ENCODE measurements around the gene LAMB1.
"Not testable (repeated sequence)": the region's sequence is repeated elsewhere in the genome, so short reads cannot be mapped to it uniquely, and the experiment has no call there.

LAMB1 gene

DNA sequence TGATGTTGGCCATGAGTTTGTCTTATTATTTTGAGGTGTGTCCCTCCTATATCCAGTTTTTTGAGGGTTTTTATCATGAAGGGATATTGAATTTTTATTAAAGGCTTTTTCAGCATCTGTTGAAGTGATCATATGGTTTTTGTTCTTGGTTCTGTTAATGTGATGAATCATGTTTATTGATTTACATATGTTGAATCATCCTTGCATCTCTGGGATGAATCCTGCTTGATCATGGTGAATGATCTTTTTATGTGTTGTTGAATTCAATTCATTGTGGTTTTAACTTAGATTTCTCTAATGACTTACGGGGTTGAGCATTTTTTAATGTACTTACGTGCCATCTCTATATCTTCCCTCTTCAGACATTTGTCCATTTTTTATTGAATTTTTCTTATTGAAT lies 89.1 kb downstream of the LAMB1 start:
- no peak for DNase-seq (ENCODE audit: low read depth)
- no peak overlapping the region for H3K4me3 ChIP-seq (ENCODE audit: low read depth, low read length)
- TF ChIP-seq, protein P1, sequence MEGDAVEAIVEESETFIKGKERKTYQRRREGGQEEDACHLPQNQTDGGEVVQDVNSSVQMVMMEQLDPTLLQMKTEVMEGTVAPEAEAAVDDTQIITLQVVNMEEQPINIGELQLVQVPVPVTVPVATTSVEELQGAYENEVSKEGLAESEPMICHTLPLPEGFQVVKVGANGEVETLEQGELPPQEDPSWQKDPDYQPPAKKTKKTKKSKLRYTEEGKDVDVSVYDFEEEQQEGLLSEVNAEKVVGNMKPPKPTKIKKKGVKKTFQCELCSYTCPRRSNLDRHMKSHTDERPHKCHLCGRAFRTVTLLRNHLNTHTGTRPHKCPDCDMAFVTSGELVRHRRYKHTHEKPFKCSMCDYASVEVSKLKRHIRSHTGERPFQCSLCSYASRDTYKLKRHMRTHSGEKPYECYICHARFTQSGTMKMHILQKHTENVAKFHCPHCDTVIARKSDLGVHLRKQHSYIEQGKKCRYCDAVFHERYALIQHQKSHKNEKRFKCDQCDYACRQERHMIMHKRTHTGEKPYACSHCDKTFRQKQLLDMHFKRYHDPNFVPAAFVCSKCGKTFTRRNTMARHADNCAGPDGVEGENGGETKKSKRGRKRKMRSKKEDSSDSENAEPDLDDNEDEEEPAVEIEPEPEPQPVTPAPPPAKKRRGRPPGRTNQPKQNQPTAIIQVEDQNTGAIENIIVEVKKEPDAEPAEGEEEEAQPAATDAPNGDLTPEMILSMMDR (conservative IDR thresholded peaks at IDR 0.05; ENCODE audit: low read depth, low read length): no peak

DNA sequence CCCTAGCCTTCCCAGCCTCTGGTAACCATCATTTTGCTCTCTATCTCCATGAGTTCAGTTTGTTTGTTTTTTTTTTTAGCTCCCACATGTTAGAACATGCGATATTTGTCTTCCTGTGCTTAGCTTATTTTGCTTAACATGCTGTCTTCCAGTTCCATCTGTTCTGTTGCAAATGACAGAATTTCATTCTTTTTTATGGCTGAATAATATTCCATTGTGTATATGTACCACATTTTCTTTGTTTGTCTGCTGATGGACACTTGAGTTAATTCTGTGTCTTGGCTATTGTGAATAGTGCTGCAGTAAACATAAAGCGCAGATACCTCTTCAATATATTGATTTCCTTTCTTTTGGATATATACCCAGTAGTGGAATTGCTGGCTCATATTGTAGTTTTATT lies 91.0 kb downstream of the LAMB1 start:
- DNase-seq (ENCODE audit: low read depth): no peak

DNA sequence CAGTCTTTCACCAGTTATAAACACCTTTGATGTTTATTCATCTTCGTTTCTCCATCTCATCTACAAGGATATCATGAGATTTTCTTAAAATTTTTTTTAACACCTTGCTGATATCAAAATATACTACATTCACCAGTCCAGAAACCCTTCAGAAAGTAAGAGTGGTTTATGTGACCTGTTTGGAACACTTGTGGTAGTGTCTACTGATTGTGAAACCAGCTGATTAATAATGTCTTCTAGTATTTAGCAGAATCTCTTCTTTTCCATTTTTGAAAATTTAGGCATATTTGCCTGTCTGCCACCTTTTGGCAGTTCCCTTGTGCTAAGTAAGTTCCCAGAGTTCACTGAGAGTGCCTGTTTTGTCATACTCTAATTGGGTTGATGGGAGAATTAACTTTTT lies 93.5 kb downstream of the LAMB1 start:
- TF ChIP-seq, protein P1 (conservative IDR thresholded peaks at IDR 0.05; ENCODE audit: low read depth, low read length): no peak
- no peak for DNase-seq (ENCODE audit: low read depth)
- no peak overlapping the region for H3K4me3 ChIP-seq (ENCODE audit: low read depth, low read length)

More for the DNA sequence above, 91.0 kb downstream of the LAMB1 start:
- no peak overlapping the region for H3K4me3 ChIP-seq (ENCODE audit: low read depth, low read length)
- TF ChIP-seq, protein P1 (conservative IDR thresholded peaks at IDR 0.05; ENCODE audit: low read depth, low read length): no peak

DNA sequence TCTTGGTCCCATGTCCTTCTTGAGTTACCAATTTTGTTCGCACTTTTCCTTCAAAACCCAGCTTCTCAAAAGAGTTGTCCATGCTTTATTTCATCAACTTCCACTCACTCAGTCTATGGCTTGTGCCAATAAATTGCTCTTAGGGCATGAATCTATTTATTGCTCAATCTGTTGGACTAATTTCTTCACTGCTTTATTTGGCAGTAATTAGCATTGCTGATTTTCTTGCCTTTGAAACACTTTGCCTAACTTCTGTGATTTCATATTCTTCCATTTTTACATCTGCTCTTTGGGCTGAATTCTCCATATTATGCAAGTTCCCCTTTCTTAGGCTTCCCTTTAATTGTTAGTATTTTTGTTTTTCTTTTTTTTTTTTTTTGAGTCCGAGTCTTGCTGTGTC lies 95.2 kb downstream of the LAMB1 start:
- TF ChIP-seq, protein P1 (conservative IDR thresholded peaks at IDR 0.05; ENCODE audit: low read depth, low read length): no peak
- DNase-seq (ENCODE audit: low read depth): no peak
- H3K4me3 ChIP-seq (ENCODE audit: low read depth, low read length): no peak overlapping the region

DNA sequence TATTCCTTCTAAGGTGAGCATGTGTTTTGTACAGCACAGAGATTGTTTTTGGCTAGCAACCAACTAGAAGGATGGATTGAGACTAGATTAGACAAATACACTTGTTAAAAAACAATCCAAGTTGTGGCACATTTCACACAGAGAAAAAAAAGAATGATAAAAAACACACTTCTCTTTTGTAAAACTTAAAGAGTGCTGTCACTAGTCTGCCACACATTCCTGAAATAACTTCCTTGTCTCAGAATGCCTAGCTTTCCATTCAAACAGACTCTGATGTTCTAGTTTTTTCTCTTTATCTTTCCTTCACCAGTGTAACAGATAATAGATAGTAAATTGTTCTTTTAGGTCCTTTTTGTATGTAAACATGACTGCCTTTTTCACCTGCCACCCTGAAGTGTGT lies 100.6 kb downstream of the LAMB1 start:
- no peak overlapping the region for H3K4me3 ChIP-seq (ENCODE audit: low read depth, low read length)
- DNase-seq (ENCODE audit: low read depth): peak; percentile 38
- TF ChIP-seq, protein P1 (conservative IDR thresholded peaks at IDR 0.05; ENCODE audit: low read depth, low read length): no peak

DNA sequence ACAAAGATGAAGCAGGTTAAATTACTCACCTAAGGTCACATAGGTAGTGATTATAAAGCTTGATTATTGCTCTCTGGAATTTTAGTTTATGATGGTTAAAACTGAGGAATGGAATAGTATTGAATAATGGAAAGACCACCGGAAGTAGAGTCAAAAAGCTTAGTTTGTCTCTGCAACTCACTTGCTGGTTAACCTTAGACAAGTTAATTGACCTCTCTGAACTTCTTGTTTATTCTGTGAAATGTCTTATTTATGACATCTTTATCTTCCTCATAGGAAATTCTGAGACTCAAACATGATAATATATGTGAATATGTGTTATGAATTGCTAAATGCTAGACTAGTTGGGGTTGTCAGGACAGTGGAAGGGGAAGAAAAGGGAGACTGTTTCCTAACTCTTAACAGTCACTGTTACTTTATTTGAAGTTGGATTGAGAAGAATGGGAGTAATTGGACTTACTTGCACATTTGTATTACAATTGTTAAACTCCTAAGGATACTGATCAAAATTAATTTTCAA lies 102.4 kb downstream of the LAMB1 start:
- TF ChIP-seq, protein P1 (conservative IDR thresholded peaks at IDR 0.05; ENCODE audit: low read depth, low read length): no peak
- no peak for DNase-seq (ENCODE audit: low read depth)
- no peak overlapping the region for H3K4me3 ChIP-seq (ENCODE audit: low read depth, low read length)

DNA sequence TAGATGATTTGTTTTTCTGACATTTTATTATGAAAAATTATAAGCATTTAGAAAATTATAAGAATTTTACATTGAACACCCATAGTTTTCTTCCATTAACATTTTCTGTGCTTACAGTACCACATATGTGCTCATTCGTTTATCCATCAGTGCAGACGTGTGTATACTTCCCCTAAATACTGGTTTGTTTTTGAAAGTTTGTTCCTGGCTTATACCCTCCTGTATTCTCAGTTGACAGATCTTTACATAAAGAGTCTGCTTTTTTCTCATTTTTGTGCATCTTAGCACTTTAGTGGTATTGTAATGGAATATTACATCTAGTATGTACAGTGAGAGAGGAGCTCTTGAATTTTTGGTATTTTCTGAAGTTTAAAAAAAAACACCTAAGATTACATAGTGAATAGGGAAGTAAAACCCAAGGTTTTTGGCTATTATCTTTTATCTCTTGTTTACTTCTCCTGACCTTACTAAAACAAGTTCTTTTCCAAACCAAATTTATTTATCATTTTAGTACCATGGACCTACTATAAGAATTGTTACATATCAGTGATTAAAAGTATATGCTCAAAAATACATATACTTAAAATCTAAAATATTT lies 103.9 kb downstream of the LAMB1 start:
- DNase-seq (ENCODE audit: low read depth): no peak
- no peak overlapping the region for H3K4me3 ChIP-seq (ENCODE audit: low read depth, low read length)
- TF ChIP-seq, protein P1 (conservative IDR thresholded peaks at IDR 0.05; ENCODE audit: low read depth, low read length): no peak

DNA sequence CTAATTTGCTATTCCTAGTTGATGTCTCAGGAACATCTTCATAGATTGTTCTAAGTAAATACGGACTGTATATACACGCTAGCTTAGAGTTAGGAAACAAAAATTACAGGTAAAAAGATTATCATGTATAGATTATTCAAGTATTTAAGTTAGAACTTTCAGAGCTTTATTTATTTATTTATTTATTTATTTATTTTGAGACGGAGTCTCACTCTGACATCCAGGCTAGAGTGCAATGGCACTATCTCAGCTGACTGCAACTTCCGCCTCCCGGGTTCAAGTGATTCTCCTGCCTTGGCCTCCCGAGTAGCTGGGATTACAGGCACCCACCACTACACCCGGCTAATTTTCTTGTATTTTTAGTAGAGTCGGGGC lies 110.6 kb downstream of the LAMB1 start:
- DNase-seq (ENCODE audit: low read depth): not testable (repeated sequence)

More for the DNA sequence above, 110.6 kb downstream of the LAMB1 start:
- peak overlapping the region; percentile 89 for H3K4me3 ChIP-seq (ENCODE audit: low read depth, low read length)

All from choroid plexus epithelial cell (primary cell).